ENCODE results near the gene ITGB8. TPM values are rescaled to one million over a fixed set of nuclear protein-coding genes. Genes with fewer than 3 reads are reported as not detected.

ITGB8 gene
- total RNA-seq, 1 donor from 2014 or later, result 121 TPM

DNA sequence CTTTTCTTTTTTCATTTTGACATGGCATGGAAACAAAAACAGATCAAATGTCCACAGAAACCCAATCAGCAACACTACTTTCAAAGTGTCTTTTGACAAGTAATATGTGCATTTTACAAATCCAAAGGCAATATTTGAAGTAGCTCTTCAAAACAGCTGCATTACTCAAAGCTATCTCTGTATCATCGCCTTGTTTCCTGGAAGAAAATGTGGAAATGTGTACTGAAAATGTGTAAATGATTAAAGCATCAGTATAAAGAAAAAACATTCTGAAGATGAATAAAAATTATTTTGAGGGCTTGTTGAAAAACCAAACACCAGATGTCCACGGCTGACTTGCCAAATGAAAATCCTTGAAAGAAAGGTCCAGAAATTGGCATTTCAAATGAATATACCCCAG, 16.5 kb upstream of the ITGB8 start:
- no peak overlapping the region for H3K4me3 ChIP-seq (ENCODE audit: low read depth, low read length)
- TF ChIP-seq CTCF (conservative IDR thresholded peaks at IDR 0.05; ENCODE audit: low read depth, low read length), result no peak
- DNase-seq (ENCODE audit: low read depth), result no peak

DNA sequence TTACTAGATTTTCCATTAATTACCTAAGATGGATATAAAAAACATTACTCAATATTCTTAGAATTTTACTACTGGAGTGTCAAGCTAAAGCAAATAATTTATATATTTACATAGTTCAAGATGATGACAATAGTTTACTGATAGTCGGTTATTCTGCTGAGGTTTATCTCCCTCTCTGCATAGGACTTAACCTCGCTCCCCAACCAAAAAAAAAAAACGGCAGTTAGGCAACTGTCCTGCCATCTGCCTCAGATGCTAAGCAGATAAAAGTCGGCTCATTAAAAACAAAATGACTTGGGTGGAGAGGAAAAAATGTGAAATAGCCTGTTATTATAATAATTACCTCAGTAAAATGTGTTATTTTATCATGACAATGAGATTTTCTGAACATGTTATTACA, 14.0 kb upstream of the ITGB8 start:
- DNase-seq (ENCODE audit: low read depth), result no peak
- no peak overlapping the region for H3K4me3 ChIP-seq (ENCODE audit: low read depth, low read length)
- TF ChIP-seq CTCF (conservative IDR thresholded peaks at IDR 0.05; ENCODE audit: low read depth, low read length), result no peak

GRCh38 chr7:20317413-20317812, 13.3 kb upstream of the ITGB8 start:
- no peak for DNase-seq (ENCODE audit: low read depth)
- TF ChIP-seq CTCF (conservative IDR thresholded peaks at IDR 0.05; ENCODE audit: low read depth, low read length), result no peak
- no peak overlapping the region for H3K4me3 ChIP-seq (ENCODE audit: low read depth, low read length)

GRCh38 chr7:20318933-20319332, 11.8 kb upstream of the ITGB8 start:
- DNase-seq (ENCODE audit: low read depth), result no peak
- H3K4me3 ChIP-seq (ENCODE audit: low read depth, low read length), result no peak overlapping the region

GRCh38 chr7:20320322-20320721, 10.4 kb upstream of the ITGB8 start:
- no peak overlapping the region for H3K4me3 ChIP-seq (ENCODE audit: low read depth, low read length)
- DNase-seq (ENCODE audit: low read depth), result no peak
- TF ChIP-seq CTCF (conservative IDR thresholded peaks at IDR 0.05; ENCODE audit: low read depth, low read length), result no peak

More at GRCh38 chr7:20318933-20319332, 11.8 kb upstream of the ITGB8 start:
- no peak for TF ChIP-seq CTCF (conservative IDR thresholded peaks at IDR 0.05; ENCODE audit: low read depth, low read length)

GRCh38 chr7:20320786-20321185, 9.9 kb upstream of the ITGB8 start:
- H3K4me3 ChIP-seq (ENCODE audit: low read depth, low read length), result no peak overlapping the region
- TF ChIP-seq CTCF (conservative IDR thresholded peaks at IDR 0.05; ENCODE audit: low read depth, low read length), result no peak
- DNase-seq (ENCODE audit: low read depth), result no peak

DNA sequence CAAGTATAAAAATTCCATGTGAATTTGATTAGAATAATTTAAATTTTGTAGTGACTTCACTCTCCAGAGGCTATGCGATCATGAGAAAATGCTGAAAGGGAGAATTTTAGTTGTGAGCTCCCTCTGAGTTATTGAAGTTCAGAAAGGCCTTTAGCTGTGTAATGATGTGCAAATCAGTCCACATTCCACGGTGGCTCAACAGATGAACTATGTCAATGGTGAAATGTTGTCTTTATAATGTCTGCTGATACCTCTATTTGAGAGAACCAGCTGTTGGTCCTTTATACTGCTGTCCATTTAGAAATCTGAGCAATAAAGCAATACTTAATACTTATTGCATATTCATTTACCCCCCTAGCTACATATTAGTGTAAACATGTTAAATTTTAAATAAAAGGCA, 7.1 kb upstream of the ITGB8 start:
- DNase-seq (ENCODE audit: low read depth), result no peak
- H3K4me3 ChIP-seq (ENCODE audit: low read depth, low read length), result no peak overlapping the region
- no peak for TF ChIP-seq CTCF (conservative IDR thresholded peaks at IDR 0.05; ENCODE audit: low read depth, low read length)

All from epithelial cell of proximal tubule (primary cell).